ENCODE data around the gene TFB1M.

- no peak for TF ChIP-seq CTCF (IDR thresholded peaks at IDR 0.05)
- no peak for TF ChIP-seq POLR2A (IDR thresholded peaks at IDR 0.05)
Measured at GRCh38 chr6:155228546-155229166, 85.6 kb downstream of the TFB1M start.

All from right lobe of liver (tissue), 4 donors.